Memory B cell (primary cell): Measurements from ENCODE around the gene ZAR1L.

ENCODE experiments used
- ATAC-seq: fragments of 150-1000 bp; cut with Tn5 transposase; 2 replicates; pipeline ENCODE4 v1.10.0; 2021; ENCODE audit warnings: low read depth, mild to moderate bottlenecking, moderate library complexity
- DNase-seq, 2 donors: peaks; one replicate each; pipeline ENCODE4 v3.0.0; 2022; ENCODE audit warnings: low spot score in 2 of 2
- H3K27ac Mint-ChIP-seq: one replicate; pipeline ENCODE4 v1.8.0; 2022; ENCODE audit warnings: mild to moderate bottlenecking, moderate library complexity, mixed read lengths
- H3K27me3 Mint-ChIP-seq: one replicate; pipeline ENCODE4 v1.8.0; 2022; ENCODE audit warnings: mixed read lengths
- H3K36me3 Mint-ChIP-seq: one replicate; pipeline ENCODE4 v1.8.0; 2022; ENCODE audit warnings: mild to moderate bottlenecking, mixed read lengths
- H3K4me1 Mint-ChIP-seq: one replicate; pipeline ENCODE4 v1.8.0; 2022; ENCODE audit warnings: mixed read lengths
- H3K4me3 Mint-ChIP-seq: one replicate; pipeline ENCODE4 v1.8.0; 2022; ENCODE audit warnings: mild to moderate bottlenecking, moderate library complexity, mixed read lengths
- H3K9me3 Mint-ChIP-seq: one replicate; pipeline ENCODE4 v1.8.0; 2022; ENCODE audit warnings: mixed read lengths

ZAR1L gene

GRCh38 chr13:32255724-32256109 lies 59.4 kb downstream of the ZAR1L start:
- H3K27ac Mint-ChIP-seq, result no peak overlapping the region
- H3K27me3 Mint-ChIP-seq, result no peaks in the 10 kb centered on the region
- no peak for DNase-seq
- no peaks in the 10 kb centered on the region for H3K4me1 Mint-ChIP-seq
- peaks cover 2% of the 10 kb centered on the region for H3K36me3 Mint-ChIP-seq
- ATAC-seq, result no peak
- no peak overlapping the region for H3K4me3 Mint-ChIP-seq
- no peaks in the 10 kb centered on the region for H3K9me3 Mint-ChIP-seq

DNA sequence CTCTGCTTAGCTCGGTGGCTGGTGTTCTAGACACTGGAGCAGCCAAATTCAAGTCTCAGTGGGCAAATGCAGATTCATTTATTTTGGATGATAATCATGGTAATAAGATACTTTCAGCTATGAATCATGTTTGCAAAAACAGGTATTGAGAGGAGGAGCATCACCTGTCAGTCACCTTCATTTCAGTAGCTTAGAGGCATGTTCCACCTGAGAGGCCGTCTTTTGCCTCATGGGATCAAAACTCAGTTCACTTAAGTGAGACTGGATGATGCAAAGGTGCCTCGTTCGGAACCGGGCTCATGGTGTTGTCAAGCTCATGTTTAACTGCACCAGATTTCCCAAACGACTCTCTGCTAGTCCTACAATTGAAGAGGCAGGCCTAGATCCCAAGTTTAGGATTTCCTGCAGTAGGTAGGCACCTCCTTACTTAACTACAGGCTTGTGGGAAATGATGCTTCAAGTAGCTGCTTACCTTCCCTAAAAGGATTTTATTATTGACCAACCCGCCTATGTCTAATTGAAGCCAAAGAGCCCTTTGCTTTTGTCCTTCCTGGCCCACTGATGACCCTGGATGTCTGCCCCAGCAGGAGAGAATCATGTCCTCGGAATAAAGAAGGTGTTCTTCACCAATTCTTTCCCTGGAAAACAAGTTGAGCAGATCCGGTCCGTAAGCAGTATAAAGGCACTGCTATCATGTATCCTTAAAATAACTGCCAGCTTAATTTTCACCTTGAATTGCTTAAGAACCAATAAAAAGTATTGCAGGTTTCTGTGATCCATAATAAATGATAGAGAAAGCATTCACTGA lies 60.0 kb downstream of the ZAR1L start:
- H3K27me3 Mint-ChIP-seq, result no peaks in the 10 kb centered on the region
- no peaks in the 10 kb centered on the region for H3K9me3 Mint-ChIP-seq
- ATAC-seq (no peak), DNase-seq (no peak)
- no peak overlapping the region for H3K4me3 Mint-ChIP-seq
- H3K36me3 Mint-ChIP-seq, result peaks cover 2% of the 10 kb centered on the region
- no peaks in the 10 kb centered on the region for H3K4me1 Mint-ChIP-seq
- no peak overlapping the region for H3K27ac Mint-ChIP-seq

DNA sequence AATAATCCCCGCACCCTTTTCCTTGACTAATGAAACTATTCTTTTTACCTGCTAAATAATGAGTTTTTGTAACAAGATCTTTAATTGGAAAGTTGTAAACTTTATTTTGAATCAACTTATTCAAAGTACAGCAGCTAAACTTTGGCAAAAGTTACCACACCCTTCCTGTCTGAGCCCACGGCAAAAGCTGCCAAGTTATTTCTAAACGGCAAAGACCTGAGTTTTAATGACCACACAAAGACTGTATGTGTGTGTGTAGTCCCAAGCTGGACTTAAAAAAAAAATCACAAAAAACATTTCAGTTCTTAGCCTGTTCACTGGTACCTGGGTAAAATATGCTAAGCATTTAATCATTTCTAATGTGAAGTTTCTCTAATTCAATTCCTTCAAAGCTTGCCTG lies 60.7 kb downstream of the ZAR1L start:
- H3K27me3 Mint-ChIP-seq, result no peaks in the 10 kb centered on the region
- no peak for DNase-seq
- peaks cover 5% of the 10 kb centered on the region for H3K36me3 Mint-ChIP-seq

GRCh38 chr13:32253911-32254399 lies 61.2 kb downstream of the ZAR1L start:
- no peaks in the 10 kb centered on the region for H3K9me3 Mint-ChIP-seq
- DNase-seq, result no peak
- H3K4me3 Mint-ChIP-seq, result no peak overlapping the region
- no peaks in the 10 kb centered on the region for H3K27me3 Mint-ChIP-seq
- no peaks in the 10 kb centered on the region for H3K4me1 Mint-ChIP-seq
- H3K36me3 Mint-ChIP-seq, result peaks cover 5% of the 10 kb centered on the region
- no peak for ATAC-seq
- no peak overlapping the region for H3K27ac Mint-ChIP-seq

More for the DNA sequence above, 60.7 kb downstream of the ZAR1L start:
- no peak for ATAC-seq
- Mint-ChIP-seq H3K9me3 (no peaks in the 10 kb centered on the region), H3K27ac (no peak overlapping the region), H3K4me1 (no peaks in the 10 kb centered on the region), H3K4me3 (no peak overlapping the region)
